KOPT-K1 (cell line): Measurements from ENCODE around the gene MORC3.

Source experiments
- H3K27ac ChIP-seq: fragments of 200-600 bp; sonication (generic); 2 replicates; pipeline ENCODE4 v1.5.1; 2016; ENCODE audit warnings: antibody characterized with exemption, mild to moderate bottlenecking, low read depth, low read length; ENCODE audit not compliant: poor library complexity, severe bottlenecking
- H3K36me3 ChIP-seq: fragments of 200-600 bp; sonication (generic); 2 replicates; pipeline ENCODE4 v1.5.1; 2017; ENCODE audit warnings: antibody characterized with exemption, mild to moderate bottlenecking, low read length, moderate library complexity; ENCODE audit not compliant: insufficient read depth
- H3K9me3 ChIP-seq: fragments of 200-600 bp; sonication (generic); 2 replicates; pipeline ENCODE4 v1.5.1; 2017; ENCODE audit warnings: antibody characterized with exemption, low read length, mild to moderate bottlenecking; ENCODE audit not compliant: insufficient read depth, poor library complexity, severe bottlenecking

The MORC3 gene

DNA sequence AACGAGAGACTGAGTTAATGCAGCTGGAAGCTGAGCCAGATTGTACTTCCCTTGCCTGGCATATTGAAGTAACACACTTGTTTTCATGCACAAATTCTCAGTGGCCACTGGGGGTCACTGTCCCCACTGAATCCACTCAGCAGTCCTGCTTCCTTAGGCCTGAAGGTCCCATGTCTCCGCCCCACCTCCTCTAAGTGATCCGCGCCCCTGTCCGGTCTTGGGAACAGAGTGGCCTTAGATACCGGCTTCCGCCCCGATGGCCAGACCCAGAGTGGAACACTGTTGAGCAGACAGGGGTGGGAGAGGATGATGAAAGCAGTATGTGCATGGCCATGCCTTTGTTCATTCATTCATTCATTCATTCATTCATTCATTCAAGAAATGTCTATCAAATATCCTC, 100.0 kb downstream of the MORC3 start:
- Histone ChIP-seq H3K27ac (no peak overlapping the region), H3K36me3 (peaks cover 69% of the 10 kb centered on the region), H3K9me3 (no peaks in the 10 kb centered on the region)

GRCh38 chr21:36420571-36421339, 100.8 kb downstream of the MORC3 start:
- Histone ChIP-seq H3K27ac (no peak overlapping the region), H3K36me3 (peaks cover 62% of the 10 kb centered on the region), H3K9me3 (no peaks in the 10 kb centered on the region)

DNA sequence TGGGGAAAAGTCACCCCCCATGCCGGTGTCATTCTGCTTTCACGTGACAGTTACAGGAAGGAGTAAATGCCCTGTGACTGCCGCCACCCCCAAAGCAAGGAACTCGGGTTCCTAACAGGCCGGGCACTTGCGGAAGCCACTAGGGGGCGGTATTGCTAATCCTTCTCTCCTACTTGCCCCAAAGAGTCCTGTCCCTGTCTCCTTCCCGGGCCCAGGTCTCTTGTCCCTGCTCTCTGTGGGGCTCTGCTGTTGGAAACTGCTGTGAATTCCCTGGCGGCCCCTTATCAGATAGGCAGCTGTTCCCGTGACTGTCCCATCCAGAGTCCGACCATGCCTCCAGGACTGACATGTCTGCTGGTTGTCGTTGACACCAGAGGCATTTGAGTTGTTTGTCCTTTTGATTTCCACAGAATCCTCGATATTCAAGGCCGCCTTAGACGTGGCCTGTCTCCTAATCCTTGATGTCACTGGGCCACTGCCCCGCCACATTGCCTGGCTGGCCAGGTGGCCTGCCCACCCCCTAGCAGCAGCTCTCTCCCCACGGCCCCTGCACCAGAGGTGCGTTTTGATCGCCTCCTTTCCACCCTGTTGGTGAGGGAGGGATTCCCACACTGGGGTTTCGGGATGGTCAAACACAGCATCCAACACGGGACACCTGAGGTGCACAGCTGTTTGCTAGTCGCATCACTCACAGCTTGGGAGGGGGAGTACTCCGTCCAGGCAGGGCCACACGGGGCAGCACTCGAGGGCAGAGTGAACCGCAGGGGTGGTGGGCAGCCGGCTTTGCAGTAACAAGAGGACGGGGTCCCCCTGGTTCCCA, 102.5 kb downstream of the MORC3 start:
- H3K27ac ChIP-seq: no peak overlapping the region
- no peaks in the 10 kb centered on the region for H3K9me3 ChIP-seq

GRCh38 chr21:36423771-36424433, 103.9 kb downstream of the MORC3 start:
- Histone ChIP-seq H3K27ac (no peak overlapping the region), H3K36me3 (peaks cover 32% of the 10 kb centered on the region), H3K9me3 (no peaks in the 10 kb centered on the region)

More for the DNA sequence above, 102.5 kb downstream of the MORC3 start:
- H3K36me3 ChIP-seq: peaks cover 46% of the 10 kb centered on the region

- no peak overlapping the region for H3K27ac ChIP-seq
- no peaks in the 10 kb centered on the region for H3K9me3 ChIP-seq
- H3K36me3 ChIP-seq: peaks cover 25% of the 10 kb centered on the region; the same call in 1 of the 2 replicates
Observed at GRCh38 chr21:36424592-36424991, 104.6 kb downstream of the MORC3 start.

GRCh38 chr21:36425286-36425685, 105.3 kb downstream of the MORC3 start:
- H3K27ac ChIP-seq: no peak overlapping the region
- peaks cover 18% of the 10 kb centered on the region; the same call in 1 of the 2 replicates for H3K36me3 ChIP-seq
- H3K9me3 ChIP-seq: no peaks in the 10 kb centered on the region
